Stimulated activated CD4-positive, alpha-beta T cell treated with anti-CD3 and anti-CD28 coated beads, Interleukin-15, amount 100 ng/mL, for 1 hour (primary cell): ENCODE data around the gene CHPF.

Experiments used
- DNase-seq, 2 donors: peaks; one replicate each; pipeline ENCODE4 v3.0.0-alpha.2; 2020; ENCODE audit warnings: low read depth in 1 of 2, low spot score in 1 of 2

Gene CHPF

GRCh38 chr2:219569041-219569440 is 25.4 kb upstream of the CHPF start:
- no peak for DNase-seq

- DNase-seq: no peak
These were observed 24.3 kb upstream of the CHPF start for GRCh38 chr2:219567791-219568361.

- DNase-seq: no peak
These were observed 23.5 kb upstream of the CHPF start for GRCh38 chr2:219567131-219567530.

GRCh38 chr2:219566640-219567039 is 23.0 kb upstream of the CHPF start:
- DNase-seq: no peak

GRCh38 chr2:219565130-219566080 is 21.8 kb upstream of the CHPF start:
- no peak for DNase-seq

GRCh38 chr2:219563271-219563928 is 19.8 kb upstream of the CHPF start:
- no peak for DNase-seq

- no peak for DNase-seq
These were observed 18.7 kb upstream of the CHPF start for GRCh38 chr2:219562049-219563020.

GRCh38 chr2:219561179-219562048 is 17.8 kb upstream of the CHPF start:
- no peak for DNase-seq

- no peak for DNase-seq
These were observed 17.2 kb upstream of the CHPF start for GRCh38 chr2:219560893-219561178.

GRCh38 chr2:219560037-219560892 is 16.7 kb upstream of the CHPF start:
- no peak for DNase-seq

GRCh38 chr2:219559156-219559915 is 15.7 kb upstream of the CHPF start:
- no peak for DNase-seq

- no peak for DNase-seq
These were observed 14.5 kb upstream of the CHPF start for GRCh38 chr2:219557791-219558785.

- DNase-seq: no peak
These were observed 13.7 kb upstream of the CHPF start for GRCh38 chr2:219557320-219557719.

GRCh38 chr2:219556413-219556812 is 12.8 kb upstream of the CHPF start:
- DNase-seq: no peak

- DNase-seq: no peak
These were observed 12.3 kb upstream of the CHPF start for GRCh38 chr2:219555956-219556355.

- no peak for DNase-seq
These were observed 10.7 kb upstream of the CHPF start for GRCh38 chr2:219554350-219554749.

GRCh38 chr2:219553463-219553963 is 9.9 kb upstream of the CHPF start:
- no peak for DNase-seq
